SW480 (cell line): Measurements from ENCODE around the gene MAG.
A peak's percentile ranks its signal among the peaks of the same experiment; 100 is the strongest.
"Not testable (repeated sequence)": the region's sequence is repeated elsewhere in the genome, so short reads cannot be mapped to it uniquely, and the experiment has no call there.

Source experiments
- DNase-seq: peaks from one replicate; pipeline ENCODE4 v3.0.0-alpha.2; 2016; ENCODE audit warnings: low spot score

Gene MAG

DNA sequence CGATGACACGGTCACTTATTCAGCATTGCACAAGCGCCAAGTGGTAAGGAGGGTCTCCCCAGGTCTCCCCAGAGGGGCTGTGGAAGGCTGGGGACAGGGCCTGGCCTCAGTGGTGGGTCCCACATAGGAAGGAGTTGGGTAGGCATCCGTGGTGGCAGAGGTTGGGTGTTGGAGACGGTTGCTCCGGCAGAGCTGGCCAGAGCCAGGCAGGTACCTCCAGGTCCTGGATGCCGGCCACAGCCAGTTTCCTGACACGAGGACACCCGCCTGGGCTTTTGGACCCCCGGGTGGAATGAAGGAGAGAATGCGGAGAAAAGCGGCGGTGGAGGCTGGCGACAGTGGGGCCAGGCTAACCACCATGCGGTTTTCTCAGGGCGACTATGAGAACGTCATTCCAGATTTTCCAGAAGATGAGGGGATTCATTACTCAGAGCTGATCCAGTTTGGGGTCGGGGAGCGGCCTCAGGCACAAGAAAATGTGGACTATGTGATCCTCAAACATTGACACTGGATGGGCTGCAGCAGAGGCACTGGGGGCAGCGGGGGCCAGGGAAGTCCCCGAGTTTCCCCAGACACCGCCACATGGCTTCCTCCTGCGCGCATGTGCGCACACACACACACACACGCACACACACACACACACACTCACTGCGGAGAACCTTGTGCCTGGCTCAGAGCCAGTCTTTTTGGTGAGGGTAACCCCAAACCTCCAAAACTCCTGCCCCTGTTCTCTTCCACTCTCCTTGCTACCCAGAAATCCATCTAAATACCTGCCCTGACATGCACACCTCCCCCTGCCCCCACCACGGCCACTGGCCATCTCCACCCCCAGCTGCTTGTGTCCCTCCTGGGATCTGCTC, 54.5 kb downstream of the MAG start:
- DNase-seq = no peak

DNA sequence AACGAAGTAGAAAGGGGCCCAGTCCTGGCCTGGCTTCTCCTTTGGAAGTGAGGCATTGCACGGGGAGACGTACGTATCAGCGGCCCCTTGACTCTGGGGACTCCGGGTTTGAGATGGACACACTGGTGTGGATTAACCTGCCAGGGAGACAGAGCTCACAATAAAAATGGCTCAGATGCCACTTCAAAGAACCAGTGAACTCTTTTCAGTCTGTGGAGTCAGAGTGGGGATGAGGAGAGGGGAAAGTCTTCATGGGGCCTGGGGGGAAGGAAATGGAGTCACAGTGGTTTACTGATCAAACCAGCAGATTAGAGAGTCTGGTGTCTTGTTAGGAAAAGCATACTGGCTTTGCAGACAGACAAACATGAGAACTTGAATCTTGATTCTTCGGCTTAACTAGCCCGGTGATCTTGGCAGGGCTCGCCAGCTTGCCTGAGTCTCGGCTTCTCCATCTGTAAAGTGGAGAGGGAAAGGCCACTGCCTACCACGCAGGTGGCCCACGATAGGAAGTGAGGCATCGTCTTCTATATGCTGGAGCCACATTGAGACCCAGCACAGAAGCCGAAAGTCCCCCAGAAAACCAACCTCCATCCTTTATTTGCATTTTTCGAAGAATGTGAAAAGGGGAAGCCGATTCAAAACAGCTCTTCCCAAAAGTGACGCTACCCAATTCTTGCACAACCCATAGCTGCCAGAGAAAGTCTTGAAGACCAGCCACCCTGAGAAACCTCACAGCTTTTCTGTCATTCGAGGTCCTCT, 55.4 kb downstream of the MAG start, which contains the start of gene FFAR1:
Gene FFAR1, plus strand, starts transcription at position 732 of the 759 bp plus-strand sequence. CDS start 3,650 bp downstream, outside the sequence.
- no peak for DNase-seq

DNA sequence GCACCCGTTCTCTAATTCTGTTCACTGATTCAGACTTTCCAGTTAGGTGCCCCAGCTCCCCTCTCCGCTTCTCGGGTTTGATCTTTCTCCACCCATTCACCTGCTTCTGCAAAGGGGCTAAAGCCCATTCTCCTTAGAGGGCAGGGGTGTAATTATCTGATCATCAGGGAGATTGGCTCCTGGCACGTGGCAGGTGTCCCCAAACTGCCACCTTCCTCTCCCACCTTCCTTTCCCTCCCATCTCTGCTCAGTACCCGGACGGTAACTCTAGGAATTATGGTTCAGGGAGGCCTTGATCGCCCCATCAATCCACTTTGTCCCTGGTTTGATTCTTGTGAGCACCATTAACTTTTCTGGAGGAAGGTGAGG, 56.0 kb downstream of the MAG start:
- no peak for DNase-seq

DNA sequence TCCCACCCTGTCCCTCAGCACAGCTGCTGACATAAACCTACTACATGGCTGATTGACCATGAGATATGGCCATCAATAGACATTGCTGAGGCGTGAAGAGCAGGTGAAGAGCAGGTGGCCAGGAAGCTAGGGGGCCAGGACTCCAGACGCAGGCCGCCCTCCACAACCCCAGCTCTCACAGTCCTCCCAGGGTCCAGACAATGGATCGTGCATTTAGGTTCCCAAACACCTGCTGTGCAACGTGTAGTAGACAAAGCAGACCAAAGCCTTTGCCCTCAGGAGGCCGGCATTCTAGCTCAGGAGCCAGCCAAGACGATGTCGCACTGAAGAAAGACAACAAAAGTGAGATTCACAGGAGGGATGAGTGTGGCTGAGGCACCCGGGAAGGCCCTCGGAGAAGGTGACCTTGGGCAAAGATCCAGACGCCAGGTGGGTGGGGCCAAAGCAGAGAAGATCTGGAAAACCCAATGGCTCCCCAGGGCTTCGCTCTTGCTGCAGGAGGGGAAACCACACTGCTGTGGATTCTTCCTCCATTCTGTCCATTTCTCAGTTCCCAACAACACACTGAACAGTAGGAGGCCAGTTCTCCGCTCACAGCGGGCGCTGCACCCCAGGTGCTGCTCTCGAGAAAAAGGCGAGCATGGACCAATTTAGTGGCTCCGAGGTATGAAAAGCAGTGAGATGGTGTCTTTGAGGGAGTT, 57.1 kb downstream of the MAG start:
- DNase-seq = no peak

DNA sequence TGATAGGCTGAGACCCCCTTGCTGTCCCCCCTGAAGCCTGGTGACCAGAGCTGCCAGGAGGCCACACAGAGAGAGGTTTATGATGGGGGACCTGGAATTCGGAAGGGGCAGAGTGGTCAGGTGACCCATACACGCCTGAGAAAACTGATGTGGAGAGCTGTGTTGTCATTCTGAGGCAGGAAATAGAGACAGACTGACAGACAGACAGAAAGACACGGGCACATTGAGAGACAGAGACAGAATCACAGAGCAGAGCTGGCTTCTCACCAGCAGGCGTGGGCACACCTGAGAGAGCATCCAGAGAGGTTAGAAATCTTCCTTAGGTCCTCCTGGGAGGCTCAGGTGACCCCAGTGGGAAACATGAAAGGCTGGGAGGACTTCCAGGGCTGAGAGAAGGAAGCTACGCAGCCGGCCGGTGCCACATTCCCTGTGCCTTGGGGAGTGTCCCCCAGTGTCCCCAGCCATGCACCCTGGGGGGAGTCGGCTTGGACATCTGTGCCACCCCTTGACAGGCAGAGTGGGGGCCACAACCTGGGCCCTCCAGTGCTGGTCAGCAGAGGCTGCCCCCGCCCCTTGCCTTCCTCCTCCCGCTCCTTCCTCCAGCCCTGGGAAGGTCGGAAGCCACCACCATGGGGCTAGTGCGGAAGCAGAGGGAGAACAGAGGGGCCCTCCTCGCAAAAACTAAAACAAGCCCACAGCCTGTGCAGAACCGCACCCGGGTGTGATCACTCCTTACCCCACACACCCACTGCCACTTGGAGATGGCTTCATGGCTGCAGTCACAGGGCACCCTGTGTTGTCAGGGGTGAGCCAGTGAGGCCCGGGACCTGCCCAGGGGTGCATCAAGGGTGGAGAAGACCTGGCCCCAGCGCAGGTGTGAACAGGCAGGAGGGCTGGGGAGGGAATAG, 57.9 kb downstream of the MAG start:
- DNase-seq = no peak

DNA sequence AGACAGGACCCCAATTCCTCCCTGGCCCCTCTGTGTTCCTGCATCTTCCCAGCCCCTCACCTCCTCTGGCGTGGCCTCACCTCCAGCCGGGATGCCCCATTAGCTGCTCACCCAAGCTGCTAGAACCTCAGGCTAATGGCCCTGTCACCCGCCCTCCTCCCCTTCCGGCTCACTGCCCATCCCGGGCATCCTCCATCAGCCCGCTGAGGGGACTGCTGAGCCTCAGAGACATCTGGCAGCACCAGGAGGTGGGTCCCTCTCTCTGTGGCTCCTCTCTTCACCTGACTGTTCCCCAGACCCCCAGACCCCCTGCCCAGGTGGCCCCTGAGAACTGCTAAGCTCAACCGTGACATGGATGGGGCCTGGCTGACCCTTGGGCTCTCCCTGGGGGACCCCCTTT, 58.6 kb downstream of the MAG start:
- no peak for DNase-seq

DNA sequence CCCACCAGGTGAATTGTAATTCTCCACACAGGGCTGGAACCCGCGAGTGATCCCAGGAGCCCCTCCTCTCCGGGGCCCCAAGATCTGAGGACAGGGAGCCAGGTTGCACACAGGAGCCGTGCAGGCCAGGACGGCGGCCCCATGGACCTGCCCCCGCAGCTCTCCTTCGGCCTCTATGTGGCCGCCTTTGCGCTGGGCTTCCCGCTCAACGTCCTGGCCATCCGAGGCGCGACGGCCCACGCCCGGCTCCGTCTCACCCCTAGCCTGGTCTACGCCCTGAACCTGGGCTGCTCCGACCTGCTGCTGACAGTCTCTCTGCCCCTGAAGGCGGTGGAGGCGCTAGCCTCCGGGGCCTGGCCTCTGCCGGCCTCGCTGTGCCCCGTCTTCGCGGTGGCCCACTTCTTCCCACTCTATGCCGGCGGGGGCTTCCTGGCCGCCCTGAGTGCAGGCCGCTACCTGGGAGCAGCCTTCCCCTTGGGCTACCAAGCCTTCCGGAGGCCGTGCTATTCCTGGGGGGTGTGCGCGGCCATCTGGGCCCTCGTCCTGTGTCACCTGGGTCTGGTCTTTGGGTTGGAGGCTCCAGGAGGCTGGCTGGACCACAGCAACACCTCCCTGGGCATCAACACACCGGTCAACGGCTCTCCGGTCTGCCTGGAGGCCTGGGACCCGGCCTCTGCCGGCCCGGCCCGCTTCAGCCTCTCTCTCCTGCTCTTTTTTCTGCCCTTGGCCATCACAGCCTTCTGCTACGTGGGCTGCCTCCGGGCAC, 59.6 kb downstream of the MAG start:
- DNase-seq = no peak

DNA sequence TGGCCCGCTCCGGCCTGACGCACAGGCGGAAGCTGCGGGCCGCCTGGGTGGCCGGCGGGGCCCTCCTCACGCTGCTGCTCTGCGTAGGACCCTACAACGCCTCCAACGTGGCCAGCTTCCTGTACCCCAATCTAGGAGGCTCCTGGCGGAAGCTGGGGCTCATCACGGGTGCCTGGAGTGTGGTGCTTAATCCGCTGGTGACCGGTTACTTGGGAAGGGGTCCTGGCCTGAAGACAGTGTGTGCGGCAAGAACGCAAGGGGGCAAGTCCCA, 60.2 kb downstream of the MAG start:
- DNase-seq = no peak

DNA sequence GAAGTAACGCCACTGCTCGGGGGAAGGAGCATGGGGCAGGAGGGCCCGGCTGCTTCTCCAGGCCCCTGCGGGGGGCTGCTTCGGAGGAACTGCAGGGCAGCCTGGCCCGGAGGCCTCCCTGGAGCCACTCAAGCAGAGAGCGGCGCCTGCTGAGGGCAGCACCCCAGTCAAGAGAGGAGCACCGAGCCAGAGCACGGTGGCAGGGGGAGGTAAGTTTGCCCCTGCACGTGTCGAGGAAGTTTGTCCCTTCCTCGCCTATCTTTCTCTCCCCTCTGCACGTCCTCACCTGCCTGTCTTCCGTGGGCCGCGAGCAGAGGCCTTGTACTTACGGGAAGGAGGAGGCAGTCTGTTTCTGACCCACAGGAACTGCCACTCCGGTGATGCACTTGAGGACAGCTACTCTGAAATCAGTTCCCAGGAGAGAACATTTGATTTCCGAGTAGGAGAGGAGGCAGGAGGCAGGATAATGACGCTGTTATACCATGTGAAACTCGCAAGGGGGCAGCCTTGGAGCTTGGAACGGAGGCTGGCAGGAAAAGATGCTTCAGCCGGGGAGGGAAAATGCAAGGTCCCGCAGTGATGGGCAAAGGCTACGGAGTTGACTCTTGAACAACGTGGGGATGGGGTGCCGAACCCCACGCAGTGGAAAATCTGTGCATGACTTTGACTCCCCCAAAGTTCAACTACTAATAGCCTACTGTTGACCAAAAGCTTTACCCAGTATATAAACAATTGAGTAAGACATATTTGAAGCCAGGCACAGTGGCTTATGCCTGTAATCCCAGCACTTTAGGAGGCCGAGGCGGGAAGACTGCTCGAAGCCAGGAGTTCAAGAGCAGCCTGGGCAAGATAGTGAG, 60.7 kb downstream of the MAG start:
- DNase-seq = peak; percentile 80

DNA sequence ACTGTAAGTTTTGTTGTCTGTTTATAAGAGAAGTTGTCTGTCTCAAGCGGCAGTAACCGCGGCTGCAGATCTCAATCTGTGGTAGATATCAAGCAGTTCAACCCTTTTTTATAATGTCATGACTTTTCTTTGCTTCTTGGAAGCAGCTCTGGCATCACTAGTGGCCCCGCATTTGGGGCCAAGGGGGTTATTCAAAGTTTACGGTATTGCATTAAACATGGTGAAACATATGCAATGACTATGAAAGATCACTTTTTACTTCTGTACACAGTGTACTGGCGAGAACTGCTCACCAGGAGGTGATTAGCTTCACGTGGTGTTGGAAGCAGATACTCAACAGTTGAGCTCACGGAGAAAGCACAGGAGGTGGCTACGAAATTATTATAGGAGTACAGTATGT, 61.7 kb downstream of the MAG start:
- DNase-seq = no peak

DNA sequence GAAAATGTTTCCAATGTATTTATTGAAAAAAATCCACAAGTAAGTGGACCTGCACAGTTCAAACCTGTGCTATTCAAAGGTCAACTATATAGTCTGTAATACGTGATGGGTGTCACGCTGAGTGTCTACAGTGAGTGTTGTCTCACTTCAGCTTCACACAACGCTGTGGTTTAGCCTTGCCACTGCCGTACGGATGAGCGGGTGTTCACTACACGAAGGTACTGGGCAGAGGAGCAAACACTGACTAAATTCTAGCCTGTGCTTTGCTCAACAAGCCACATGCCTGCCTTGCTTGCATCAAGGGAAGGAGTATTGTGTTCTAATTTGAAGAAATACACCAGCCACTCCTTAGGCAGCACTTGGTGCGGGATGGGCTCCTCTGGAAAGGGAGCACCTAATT, 62.9 kb downstream of the MAG start:
- no peak for DNase-seq

DNA sequence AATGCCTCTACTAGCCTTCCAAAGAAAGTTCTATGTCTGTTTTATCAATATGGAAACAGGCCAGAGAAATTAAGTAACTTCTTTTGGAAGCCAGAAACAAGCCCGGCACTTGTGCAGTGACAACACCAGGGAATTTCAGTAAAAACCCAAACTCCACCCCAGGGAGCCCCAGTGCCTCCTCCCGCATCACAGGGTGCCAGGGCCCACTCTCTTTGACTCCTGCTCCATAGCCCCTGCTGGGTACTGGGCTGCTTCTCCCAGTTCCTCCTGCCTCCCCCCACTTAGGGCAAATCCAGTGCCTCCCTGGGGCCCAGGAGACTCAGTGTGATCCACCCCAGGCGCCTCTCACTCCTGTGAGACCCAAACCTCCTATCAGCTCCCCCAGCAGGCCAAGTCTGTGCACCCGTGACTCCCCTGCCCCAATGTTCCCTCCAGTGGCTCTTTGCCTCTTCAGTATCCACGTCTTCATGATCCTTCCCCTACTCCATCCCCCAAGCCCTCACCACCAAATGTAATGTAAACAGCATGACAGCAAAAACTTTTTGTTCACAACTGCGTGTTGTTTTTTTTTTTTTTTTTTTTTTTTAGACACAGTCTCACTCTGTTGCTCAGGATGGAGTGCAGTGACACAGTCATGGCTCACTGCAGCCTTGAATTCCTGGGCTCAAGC, 64.0 kb downstream of the MAG start:
- DNase-seq = no peak

DNA sequence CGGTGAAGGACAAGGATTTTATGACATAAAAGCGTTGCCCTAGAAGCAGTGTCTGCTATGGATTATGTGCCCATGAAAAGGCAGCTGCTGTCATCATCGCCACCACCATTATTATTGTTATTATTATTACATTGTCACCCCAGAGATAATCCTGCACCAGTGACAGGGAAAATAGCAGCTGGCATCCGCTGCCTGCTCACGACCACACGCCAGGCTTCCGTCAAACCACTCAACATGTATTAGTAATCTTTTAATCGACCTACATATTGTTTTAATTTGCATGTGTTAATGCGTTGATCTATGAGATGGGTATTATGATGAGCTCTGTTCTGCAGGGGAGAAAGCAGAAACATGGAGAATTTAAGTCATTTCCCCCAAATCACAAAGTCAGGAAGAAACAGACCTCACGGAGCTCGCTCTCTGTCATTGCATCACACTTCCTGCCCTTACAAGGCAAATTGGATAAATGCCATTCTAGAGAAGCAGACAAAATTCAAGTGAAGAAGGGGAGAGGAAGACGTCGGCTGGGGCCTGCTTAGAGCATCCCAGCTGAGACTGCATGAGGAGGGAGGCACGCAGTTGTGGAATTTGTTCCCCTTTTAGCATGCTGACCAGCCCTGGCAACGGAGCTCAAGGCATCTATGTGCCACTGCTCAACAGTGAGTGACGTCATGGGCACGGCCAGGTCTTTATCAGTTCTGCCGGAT, 66.1 kb downstream of the MAG start, which contains the start of gene FFAR3:
Gene FFAR3, plus strand, starts transcription at position 594 of the 707 bp plus-strand sequence. CDS start 431 bp downstream, outside the sequence.
- DNase-seq = no peak

DNA sequence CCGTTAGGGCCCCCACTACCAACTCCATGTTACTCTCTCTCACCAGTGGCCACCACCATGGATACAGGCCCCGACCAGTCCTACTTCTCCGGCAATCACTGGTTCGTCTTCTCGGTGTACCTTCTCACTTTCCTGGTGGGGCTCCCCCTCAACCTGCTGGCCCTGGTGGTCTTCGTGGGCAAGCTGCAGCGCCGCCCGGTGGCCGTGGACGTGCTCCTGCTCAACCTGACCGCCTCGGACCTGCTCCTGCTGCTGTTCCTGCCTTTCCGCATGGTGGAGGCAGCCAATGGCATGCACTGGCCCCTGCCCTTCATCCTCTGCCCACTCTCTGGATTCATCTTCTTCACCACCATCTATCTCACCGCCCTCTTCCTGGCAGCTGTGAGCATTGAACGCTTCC, 66.9 kb downstream of the MAG start:
- DNase-seq = not testable (repeated sequence)

DNA sequence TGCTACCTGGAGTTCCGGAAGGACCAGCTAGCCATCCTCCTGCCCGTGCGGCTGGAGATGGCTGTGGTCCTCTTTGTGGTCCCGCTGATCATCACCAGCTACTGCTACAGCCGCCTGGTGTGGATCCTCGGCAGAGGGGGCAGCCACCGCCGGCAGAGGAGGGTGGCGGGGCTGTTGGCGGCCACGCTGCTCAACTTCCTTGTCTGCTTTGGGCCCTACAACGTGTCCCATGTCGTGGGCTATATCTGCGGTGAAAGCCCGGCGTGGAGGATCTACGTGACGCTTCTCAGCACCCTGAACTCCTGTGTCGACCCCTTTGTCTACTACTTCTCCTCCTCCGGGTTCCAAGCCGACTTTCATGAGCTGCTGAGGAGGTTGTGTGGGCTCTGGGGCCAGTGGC, 67.4 kb downstream of the MAG start:
- DNase-seq = not testable (repeated sequence)

DNA sequence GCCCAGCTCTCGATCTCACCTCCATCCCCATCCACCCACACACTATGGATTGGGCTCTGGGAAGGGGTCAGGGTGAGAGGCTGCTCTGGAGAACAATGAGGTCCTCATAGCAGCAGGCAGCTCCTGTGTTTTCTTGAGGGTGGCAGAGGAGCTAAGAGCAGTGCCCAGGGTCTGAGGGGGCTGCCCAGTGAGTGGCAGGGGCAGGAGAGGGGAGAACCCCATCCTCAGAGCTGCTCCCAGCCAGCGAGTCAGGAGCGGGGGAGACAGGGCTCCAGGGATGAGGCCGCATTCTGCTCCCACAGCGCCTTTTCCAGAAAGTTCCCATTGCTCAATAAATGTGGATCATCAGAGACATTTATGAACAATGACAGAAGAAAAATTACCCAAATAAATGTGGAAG, 68.1 kb downstream of the MAG start:
- DNase-seq = not testable (repeated sequence)

DNA sequence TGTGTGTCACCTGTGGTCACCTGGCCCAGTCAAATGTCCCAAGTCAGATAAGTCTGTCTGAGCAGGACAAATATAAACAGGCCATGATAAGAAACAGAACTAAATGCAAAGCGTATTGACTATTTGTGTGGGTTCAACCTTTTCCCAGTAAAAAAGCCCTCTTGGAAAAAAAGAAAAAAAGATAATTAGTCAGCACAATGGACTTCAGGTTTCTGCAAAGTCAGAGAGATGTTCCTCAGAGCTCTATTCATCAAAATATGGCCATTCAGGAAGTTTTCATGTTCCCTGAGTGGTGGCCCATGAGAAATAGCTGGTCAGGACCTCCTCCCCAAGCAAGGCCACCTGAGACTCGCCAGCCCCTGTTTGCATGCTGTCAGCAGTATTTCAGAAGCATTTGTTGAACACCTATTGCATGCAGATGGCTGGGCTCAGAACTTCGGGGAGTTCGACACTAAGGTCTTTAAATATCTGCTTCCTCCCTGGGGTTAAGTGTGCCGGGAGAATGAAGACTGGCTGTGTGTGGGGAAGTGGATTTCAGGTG, 69.0 kb downstream of the MAG start:
- no peak for DNase-seq

DNA sequence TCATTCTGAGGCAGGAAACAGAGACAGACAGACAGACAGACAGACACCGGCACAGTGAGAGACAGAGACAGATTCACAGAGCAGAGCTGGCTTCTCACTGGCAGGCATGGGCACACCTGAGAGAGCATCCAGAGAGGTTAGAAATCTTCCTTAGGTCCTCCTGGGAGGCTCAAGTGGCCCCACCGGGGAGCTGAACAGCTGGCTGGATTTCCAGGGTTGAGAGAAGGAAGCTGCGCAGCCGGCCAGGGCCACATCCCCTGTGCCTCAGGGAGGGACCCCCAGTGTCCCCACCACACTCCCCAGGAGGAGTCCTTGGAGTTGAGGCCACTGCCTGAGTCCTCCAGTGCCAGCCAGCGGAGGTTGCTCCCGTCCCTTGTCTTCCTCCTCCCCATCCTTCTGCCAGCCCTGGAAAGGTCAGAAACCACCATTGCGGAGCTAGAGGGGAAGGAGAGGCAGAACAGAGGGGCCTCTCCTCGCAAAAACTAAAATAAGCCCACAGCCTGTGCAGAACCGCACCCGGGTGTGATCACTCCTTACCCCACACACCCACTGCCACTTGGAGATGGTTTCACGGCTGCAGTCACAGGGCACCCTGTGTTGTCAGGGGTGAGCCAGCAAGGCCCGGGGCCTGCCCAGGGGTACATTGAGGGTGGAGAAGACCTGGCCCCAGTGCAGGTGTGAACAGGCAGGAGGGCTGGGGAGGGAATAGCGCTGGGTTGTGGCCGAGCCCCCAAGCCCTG, 70.5 kb downstream of the MAG start:
- no peak for DNase-seq
